ENCODE results near the gene CNNM4. TPM values are rescaled to one million over a fixed set of nuclear protein-coding genes. Genes with fewer than 3 reads are reported as not detected.

Gene CNNM4
- total and polyA plus RNA-seq, 4 donors, result 0.82 to 2.3 (median 2.1) TPM

- TF ChIP-seq ZBTB33 (IDR thresholded peaks at IDR 0.05), result no peak
- no peak for TF ChIP-seq RAD21 (IDR thresholded peaks at IDR 0.05)
- TF ChIP-seq HNF4A (conservative IDR thresholded peaks at IDR 0.05), result no peak
- no peak for TF ChIP-seq NR2F2 (IDR thresholded peaks at IDR 0.05)
- no peak for TF ChIP-seq FOXA1 (IDR thresholded peaks at IDR 0.05)
- TF ChIP-seq HNF4G (IDR thresholded peaks at IDR 0.05), result no peak
- no peak for TF ChIP-seq FOXA2 (IDR thresholded peaks at IDR 0.05)
Measured at GRCh38 chr2:96811917-96812316, 51.2 kb downstream of the CNNM4 start (continued).

GRCh38 chr2:96813656-96814055, 53.0 kb downstream of the CNNM4 start:
- TF ChIP-seq SP1 (IDR thresholded peaks at IDR 0.05) (no peak), GABPA (IDR thresholded peaks at IDR 0.05 in 1 of 2, conservative IDR thresholded peaks at IDR 0.05 in 1 of 2) (no peak), FOXA2 (IDR thresholded peaks at IDR 0.05) (no peak), ATF3 (IDR thresholded peaks at IDR 0.05) (no peak), MAX (IDR thresholded peaks at IDR 0.05) (no peak)
- H3K4me3 ChIP-seq (ENCODE audit: low read depth in 1 of 3, low read length in 3 of 3), result no peak overlapping the region
- no peak for DNase-seq (ENCODE audit: low spot score)
- no peak overlapping the region for H3K9ac ChIP-seq (ENCODE audit: low read depth in 1 of 2, low read length in 2 of 2)
- no peaks in the 10 kb centered on the region for H3K27me3 ChIP-seq (ENCODE audit: control insufficient read depth in 4 of 4, insufficient read depth in 4 of 4, low read length in 3 of 4)
- 88% methylated on average over 4 of the region's 4 CpGs for WGBS
- H3K9me3 ChIP-seq (ENCODE audit: control insufficient read depth in 4 of 4, low read length in 3 of 4), result no peaks in the 10 kb centered on the region
- H3K27ac ChIP-seq (ENCODE audit: low read depth in 1 of 2, low read length in 2 of 2), result no peak overlapping the region
- H3K36me3 ChIP-seq (ENCODE audit: control insufficient read depth in 4 of 4, insufficient read depth in 3 of 4, low read depth in 1 of 4, low read length in 3 of 4), result no peaks in the 10 kb centered on the region
- H3K4me1 ChIP-seq (ENCODE audit: control insufficient read depth in 4 of 4, insufficient read depth in 4 of 4, low read length in 3 of 4), result peaks cover 4 to 33% (median 25%) of the 10 kb centered on the region in 4 donors

- Histone ChIP-seq H3K4me1 (ENCODE audit: control insufficient read depth in 4 of 4, insufficient read depth in 4 of 4, low read length in 3 of 4) (peaks cover 16 to 51% (median 42%) of the 10 kb centered on the region in 4 donors), H3K27ac (ENCODE audit: low read depth in 1 of 2, low read length in 2 of 2) (peak overlapping the region; percentile 94 to 95), H3K36me3 (ENCODE audit: control insufficient read depth in 4 of 4, insufficient read depth in 3 of 4, low read depth in 1 of 4, low read length in 3 of 4) (no peaks in the 10 kb centered on the region), H3K4me3 (ENCODE audit: low read depth in 1 of 3, low read length in 3 of 3) (peak overlapping the region; percentile 48 to 83 (median 78)), H3K27me3 (ENCODE audit: control insufficient read depth in 4 of 4, insufficient read depth in 4 of 4, low read length in 3 of 4) (no peaks in the 10 kb centered on the region), H3K9me3 (ENCODE audit: control insufficient read depth in 4 of 4, low read length in 3 of 4) (no peaks in the 10 kb centered on the region), H3K9ac (ENCODE audit: low read depth in 1 of 2, low read length in 2 of 2) (peak overlapping the region; percentile 33 to 42)
- peak; percentile 55 for DNase-seq (ENCODE audit: low spot score)
- WGBS, result 1% methylated on average over 60 of the region's 60 CpGs
- TF ChIP-seq ZBTB33 (IDR thresholded peaks at IDR 0.05) (no peak), MAX (IDR thresholded peaks at IDR 0.05) (no peak), RXRA (IDR thresholded peaks at IDR 0.05) (no peak), REST (IDR thresholded peaks at IDR 0.05) (peak; percentile 45), ATF3 (IDR thresholded peaks at IDR 0.05) (no peak), HNF4G (IDR thresholded peaks at IDR 0.05) (no peak), EGR1 (IDR thresholded peaks at IDR 0.05; ENCODE audit: low read depth in 2 of 2) (peak in 1 of 2 donors; percentile 18), JUND (IDR thresholded peaks at IDR 0.05) (no peak), SP1 (IDR thresholded peaks at IDR 0.05) (peak; percentile 20), TAF1 (conservative IDR thresholded peaks at IDR 0.05) (no peak), HNF4A (conservative IDR thresholded peaks at IDR 0.05) (no peak), YY1 (IDR thresholded peaks at IDR 0.05) (no peak), RAD21 (IDR thresholded peaks at IDR 0.05) (no peak)
Measured at GRCh38 chr2:96815326-96816126, 54.8 kb downstream of the CNNM4 start.
